Bladder microvascular endothelial cell (primary cell): ENCODE measurements around the gene FAM98A. TPM values are rescaled to one million over a fixed set of nuclear protein-coding genes. Genes with fewer than 3 reads are reported as not detected.

Experiments used
- total RNA-seq: library from RNA; depleted of rRNA; stranded (reverse); fragments of >200 nt; gene quantifications from 2 replicates; pipeline ENCODE4 v1.2.3, GENCODE V29; 2014

Gene FAM98A
- total RNA-seq: 11.7 and 47.3 TPM in 2 replicates

DNA sequence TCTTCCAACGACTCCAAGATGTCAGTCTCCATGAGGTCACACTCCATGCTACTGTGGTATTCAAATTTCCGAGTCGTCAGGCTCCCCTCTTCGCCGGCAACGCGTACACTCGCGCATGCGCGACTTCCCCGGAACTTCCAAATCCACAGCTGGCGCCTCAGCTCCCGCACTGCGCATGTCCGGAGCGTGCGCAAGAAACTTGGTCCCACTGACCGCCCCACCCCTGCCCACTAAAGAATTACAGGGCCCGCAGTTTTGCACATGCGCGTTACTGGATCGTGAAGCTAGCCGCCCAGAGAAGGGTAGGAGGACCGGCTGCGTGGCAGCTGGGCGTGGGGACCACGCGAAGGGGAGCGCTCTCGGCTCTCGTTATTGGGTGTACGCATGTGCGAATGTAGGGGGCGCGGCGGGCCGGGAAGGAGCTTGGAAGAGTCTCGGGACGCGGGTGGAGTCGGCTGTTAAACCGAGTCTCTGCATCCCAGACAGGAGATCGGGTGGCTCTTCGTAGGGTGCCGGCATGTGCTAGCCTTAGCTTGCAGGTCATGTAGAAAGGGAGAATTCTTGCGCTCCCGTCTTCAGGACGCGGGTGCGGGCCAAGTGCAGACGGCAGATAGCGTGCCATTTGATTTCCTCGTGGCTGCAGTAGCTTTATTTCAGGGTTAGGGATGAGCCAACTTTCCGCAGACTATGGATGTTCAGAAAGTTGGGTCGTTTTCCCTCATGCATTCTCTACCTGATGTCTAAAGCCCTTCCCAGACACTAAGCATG is at the start of gene FAM98A:
FAM98A (minus strand) TSS at position 125 of the 768 bp plus-strand sequence; CDS start at position 47, 78 bp downstream.

Other genes with a start within 250 kb of the FAM98A start
- 92.1 and 205 TPM in 2 replicates for gene RASGRP3, start 122.7 kb downstream of the FAM98A start, total RNA-seq